Measurements from ENCODE around the gene FAM174C. TPM values are rescaled to one million over a fixed set of nuclear protein-coding genes. Genes with fewer than 3 reads are reported as not detected.

The FAM174C gene
- total RNA-seq, 4 donors from 2014 or later, result 37.4 to 76.7 (median 46.7) TPM

DNA sequence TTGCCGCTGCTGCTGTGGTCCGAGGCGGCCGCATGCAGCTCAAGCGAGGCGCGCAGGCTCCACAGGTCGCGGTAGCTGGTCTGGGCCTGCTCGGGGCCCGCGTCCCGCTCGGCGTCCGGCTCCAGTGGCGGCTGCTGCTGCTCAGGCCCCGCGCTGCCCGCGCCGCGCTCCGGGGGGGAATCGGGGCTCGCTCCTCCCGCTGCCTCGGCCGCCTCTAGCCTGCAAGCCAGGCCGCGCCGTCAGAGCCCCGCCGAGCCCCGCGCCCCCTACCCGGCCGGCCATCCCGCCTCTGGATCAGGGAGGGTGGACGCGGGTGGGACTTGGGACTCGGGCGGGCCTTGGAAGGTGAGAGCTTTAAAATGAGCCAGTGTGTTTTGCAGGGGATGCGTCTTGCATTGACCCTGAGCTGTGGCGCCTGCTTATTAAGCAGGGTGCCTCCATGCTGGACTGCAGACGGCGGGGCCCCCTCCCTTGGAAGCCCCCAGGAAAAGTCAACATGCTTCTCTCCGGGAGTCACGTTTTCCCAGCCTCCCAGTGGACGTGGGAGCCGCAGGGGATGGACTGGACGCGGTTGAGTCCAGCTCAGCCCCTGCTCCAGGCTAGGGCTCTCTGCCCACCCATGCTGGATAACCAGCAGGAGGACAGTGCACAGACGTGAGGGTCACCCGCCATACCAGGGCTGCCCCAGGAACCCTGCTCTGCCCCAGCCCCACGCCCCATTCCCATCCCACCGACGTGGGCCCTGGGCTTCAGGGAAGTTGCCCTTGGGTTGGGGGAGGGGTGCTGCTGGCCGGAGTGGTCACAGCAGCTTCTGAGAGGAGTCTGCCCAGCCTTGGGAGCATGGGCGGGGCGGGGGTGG lies 45.2 kb upstream of the FAM174C start:
- TF ChIP-seq, protein P1, sequence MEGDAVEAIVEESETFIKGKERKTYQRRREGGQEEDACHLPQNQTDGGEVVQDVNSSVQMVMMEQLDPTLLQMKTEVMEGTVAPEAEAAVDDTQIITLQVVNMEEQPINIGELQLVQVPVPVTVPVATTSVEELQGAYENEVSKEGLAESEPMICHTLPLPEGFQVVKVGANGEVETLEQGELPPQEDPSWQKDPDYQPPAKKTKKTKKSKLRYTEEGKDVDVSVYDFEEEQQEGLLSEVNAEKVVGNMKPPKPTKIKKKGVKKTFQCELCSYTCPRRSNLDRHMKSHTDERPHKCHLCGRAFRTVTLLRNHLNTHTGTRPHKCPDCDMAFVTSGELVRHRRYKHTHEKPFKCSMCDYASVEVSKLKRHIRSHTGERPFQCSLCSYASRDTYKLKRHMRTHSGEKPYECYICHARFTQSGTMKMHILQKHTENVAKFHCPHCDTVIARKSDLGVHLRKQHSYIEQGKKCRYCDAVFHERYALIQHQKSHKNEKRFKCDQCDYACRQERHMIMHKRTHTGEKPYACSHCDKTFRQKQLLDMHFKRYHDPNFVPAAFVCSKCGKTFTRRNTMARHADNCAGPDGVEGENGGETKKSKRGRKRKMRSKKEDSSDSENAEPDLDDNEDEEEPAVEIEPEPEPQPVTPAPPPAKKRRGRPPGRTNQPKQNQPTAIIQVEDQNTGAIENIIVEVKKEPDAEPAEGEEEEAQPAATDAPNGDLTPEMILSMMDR (IDR thresholded peaks at IDR 0.05; ENCODE audit: low read depth), result no peak

DNA sequence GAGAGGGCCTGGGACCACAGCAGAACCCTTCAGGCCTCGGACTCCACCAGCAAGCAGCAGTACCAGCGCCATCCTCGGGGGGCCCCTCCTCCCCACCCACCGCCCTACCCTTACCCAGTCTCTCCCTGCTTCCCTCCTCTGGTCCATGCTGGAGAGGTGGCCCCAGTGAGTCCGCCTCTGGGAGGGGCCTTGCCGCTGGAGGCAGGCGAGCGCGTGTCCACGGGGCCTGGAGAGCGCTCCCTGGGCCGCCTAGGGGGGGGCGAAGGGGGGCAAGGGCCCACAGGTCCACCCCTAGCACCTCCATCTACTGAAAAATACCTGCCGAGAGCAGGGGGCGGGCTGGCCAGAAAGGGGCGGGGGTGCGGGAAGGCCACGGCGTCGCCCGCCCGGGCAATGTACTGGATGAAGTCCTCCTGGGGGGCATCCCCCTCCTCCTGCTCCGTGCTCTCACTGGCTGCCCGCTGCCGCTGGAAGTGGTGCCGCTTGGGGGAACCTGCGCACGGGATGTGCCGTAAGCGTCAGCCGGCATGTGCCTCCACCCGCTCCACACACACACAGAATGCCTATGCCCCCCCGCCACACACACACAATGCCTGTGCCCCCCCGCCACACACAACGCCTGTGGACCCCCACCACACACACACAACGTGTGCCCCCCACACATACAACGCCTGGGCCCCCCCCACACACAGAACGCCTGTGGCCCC lies 44.4 kb upstream of the FAM174C start:
- TF ChIP-seq, protein P1 (IDR thresholded peaks at IDR 0.05; ENCODE audit: low read depth), result no peak

DNA sequence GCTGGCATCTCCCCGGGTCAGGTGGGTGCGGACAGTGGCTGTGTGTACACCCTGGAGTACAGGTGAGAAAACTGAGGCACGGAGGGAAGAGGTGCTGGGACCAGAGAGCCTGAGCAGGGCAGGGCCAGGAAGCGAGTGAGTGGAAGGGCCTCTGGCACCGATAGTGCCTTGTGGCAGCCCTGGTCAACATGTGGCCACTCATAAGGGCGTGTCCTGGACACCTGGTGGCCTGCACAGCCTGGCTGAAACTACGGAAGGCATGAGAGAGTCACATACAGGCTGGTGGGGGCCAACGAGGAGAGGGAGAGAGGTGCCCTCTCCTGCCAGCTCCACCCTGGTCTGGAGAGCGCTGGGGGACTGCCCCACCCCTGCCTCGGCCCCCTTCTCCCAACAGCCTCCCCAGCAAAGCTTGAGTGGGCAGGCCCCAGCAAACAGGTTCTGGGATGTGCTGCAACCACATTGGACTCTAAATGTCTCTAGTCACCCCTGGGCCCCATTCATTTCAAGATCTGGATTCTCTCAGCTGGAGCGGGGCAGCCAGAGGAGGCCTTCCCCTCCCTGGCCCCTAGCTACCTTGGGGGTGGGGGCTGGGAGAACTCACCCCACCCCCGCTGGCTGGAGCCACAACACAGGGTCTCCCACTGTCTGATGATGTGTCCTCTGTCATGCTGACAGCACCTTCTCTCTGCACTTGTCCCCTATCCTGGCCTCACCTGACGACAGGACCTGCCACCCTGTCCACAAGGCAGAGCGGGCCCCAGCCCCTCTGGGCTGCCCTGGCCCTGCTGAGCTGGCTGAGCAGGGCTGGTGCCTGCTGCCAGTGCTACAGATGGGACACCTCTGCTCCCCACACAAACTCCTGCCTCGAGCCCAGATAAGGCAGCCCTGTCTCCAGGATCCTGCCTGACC lies 43.3 kb upstream of the FAM174C start:
- TF ChIP-seq, protein P1 (IDR thresholded peaks at IDR 0.05; ENCODE audit: low read depth), result no peak

DNA sequence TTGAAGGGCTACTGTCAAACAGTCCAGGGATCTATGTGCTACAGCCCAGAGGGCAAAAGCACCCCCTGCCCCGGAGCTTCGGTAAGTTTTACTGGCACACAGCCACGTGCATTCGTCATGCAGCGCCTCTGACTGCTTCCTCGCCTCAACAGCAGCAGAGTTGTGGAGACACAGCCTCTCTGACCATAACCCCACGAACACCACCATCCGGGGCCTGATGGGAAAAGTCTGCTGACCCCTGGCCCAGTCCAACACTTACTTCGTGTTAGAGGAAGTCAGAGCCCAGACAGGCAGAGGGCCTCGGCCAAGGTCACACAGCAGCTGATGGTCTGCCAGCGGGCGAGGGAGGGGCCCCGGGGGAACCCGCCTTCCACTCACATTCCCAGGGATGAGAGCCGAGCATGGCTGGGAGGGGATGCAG lies 42.7 kb upstream of the FAM174C start:
- TF ChIP-seq, protein P1 (IDR thresholded peaks at IDR 0.05; ENCODE audit: low read depth), result no peak

DNA sequence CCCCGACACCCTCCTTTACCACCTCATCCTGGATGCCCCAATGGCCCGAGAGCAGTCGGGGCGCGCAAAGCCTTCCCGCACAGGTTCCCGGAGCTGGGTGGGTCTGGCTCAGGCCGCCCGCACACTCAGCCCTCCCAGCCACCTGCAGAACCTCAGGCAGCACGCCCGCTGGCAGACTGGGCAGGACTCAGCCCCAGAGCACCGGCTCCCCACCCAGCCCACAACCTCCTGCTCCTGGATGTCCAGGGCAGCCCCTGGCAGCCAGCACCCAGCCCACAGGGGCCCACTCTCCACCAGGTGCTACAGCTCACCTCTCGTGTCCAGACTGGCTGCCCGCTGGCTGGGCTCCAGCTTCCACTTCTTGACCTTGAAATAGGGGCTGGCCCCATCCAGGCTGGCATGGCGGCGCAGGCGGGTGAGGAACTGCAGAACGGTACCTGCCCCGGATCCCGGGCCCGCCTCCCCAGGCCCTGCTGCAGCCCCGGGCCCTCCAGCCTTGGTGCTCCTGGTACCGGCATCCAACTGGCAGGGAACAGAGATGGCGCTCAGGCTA lies 42.1 kb upstream of the FAM174C start:
- TF ChIP-seq, protein P1 (IDR thresholded peaks at IDR 0.05; ENCODE audit: low read depth), result no peak

DNA sequence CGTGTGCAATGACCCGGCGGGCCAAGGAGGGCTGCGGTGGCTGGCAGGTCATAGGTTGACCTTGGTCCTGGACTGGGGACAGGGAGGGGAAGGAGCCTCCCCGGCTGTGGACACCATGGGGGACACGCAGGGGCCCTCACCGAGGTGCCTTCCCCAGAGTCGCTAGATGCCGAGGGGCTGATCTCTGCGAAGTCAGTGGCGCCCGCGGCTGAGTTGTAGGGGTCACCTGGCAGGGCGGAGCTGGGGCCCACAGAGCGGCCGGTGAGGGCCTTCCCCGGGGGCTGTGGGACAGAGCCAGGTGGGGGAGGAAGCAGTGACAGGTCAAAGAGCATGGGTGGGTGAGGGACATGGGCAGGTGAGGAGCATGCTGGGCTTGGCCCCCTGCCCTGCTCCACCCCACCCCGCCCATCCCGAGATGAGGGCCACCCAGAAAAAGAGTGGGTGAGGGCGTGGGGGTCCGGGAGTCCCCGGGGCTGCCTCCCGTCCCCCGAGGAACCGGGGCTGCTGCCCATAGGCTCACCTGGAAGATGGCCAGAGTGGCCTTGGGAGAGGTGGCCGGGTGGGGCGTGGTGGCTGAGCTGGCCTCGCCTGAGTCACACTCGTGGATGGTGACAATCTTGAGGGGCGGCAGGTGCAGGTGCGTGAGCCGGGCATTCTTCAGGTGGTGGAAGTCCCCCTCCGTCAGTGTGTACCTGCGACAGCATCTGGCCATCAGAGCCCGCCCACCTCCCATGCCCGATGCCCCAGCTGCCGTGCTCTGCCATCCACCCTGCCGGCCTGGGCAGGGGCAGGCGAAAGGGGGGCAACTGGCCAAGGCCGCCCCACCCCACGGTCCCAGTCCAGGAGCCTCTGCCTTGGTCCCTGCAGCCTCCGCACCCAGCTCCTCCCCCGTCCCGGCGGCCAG lies 41.0 kb upstream of the FAM174C start:
- TF ChIP-seq, protein P1 (IDR thresholded peaks at IDR 0.05; ENCODE audit: low read depth), result no peak
